Coronary artery (tissue), 2 donors: ENCODE data around the gene HOMER2.
"Not testable (repeated sequence)": the region's sequence is repeated elsewhere in the genome, so short reads cannot be mapped to it uniquely, and the experiment has no call there.

Experiments
- DNase-seq: peaks from one replicate; pipeline ENCODE4 v3.0.0-alpha.2; 2017; ENCODE audit warnings: low spot score
- H3K27ac ChIP-seq, 2 donors: fragments of 200-600 bp; sonication (generic); one replicate each; pipeline ENCODE4 v1.5.1; 2016 to 2019
- H3K4me3 ChIP-seq: fragments of 200-600 bp; sonication (generic); 2 replicates; pipeline ENCODE4 v1.5.1; 2016; ENCODE audit warnings: mild to moderate bottlenecking, moderate library complexity
- TF ChIP-seq, protein P1 (sequence below): fragments of 200-600 bp; sonication (generic); IDR thresholded peaks from one replicate; pipeline ENCODE4 v1.5.1; 2019; ENCODE audit warnings: antibody characterized with exemption

HOMER2 gene

DNA sequence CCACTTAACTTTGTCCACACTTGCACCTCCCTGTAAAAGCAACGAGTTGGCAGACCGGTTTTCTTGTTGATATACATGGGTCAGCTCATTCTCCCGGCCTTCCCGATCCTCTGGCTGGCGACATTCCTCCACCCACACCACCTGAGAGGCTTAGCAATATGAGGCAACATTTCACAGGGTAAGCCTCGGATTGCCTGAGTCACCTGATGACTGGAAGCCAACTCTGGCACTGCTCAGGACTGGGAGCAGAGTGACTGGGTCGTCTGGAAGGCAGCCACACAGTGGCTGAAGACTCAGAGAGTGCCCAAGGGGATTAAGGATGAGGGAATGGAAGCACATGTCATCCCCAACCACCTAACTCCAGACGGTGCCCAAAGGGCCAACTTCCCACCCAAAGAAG lies 9.8 kb downstream of the HOMER2 start:
- no peak for DNase-seq
- TF ChIP-seq, protein P1, sequence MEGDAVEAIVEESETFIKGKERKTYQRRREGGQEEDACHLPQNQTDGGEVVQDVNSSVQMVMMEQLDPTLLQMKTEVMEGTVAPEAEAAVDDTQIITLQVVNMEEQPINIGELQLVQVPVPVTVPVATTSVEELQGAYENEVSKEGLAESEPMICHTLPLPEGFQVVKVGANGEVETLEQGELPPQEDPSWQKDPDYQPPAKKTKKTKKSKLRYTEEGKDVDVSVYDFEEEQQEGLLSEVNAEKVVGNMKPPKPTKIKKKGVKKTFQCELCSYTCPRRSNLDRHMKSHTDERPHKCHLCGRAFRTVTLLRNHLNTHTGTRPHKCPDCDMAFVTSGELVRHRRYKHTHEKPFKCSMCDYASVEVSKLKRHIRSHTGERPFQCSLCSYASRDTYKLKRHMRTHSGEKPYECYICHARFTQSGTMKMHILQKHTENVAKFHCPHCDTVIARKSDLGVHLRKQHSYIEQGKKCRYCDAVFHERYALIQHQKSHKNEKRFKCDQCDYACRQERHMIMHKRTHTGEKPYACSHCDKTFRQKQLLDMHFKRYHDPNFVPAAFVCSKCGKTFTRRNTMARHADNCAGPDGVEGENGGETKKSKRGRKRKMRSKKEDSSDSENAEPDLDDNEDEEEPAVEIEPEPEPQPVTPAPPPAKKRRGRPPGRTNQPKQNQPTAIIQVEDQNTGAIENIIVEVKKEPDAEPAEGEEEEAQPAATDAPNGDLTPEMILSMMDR = no peak
- no peak overlapping the region for H3K27ac ChIP-seq
- H3K4me3 ChIP-seq = no peak overlapping the region

DNA sequence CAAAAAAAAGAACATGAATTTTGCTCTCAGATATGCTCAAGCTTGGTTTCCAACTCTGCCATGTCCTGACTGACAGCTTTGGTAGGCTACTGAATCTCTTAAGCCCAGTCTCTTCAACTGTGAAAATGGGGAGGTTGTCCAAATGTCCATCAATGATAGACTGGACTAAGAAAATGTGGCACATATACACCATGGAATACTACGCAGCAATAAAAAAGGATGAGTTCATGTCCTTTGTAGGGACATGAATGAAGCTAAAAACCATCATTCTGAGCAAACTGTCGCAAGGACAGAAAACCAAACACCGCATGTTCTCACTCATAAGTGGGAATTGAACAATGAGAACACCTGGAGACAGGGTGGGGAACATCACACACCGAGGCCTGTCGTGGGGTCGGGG lies 12.8 kb downstream of the HOMER2 start:
- not testable (repeated sequence) for DNase-seq, H3K27ac ChIP-seq, H3K4me3 ChIP-seq

DNA sequence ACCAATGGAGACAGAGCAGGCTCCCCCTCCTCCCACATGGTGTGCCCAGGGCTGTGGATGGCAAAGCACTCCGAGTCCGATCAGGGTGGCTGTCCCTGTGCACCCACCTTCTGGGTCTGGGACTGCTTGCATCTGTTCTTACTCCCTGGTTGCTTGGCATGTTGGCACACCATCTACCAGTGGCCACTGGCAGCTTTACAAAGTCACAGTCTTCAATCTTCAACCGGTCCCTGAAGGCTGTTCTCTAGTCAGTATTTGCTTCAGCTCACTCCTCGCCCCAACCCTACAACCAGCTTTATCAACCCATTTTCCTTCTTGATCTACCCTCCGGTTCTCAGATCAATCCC lies 14.8 kb downstream of the HOMER2 start:
- TF ChIP-seq, protein P1 = no peak
- no peak for DNase-seq
- H3K27ac ChIP-seq = no peak overlapping the region
- no peak overlapping the region for H3K4me3 ChIP-seq

DNA sequence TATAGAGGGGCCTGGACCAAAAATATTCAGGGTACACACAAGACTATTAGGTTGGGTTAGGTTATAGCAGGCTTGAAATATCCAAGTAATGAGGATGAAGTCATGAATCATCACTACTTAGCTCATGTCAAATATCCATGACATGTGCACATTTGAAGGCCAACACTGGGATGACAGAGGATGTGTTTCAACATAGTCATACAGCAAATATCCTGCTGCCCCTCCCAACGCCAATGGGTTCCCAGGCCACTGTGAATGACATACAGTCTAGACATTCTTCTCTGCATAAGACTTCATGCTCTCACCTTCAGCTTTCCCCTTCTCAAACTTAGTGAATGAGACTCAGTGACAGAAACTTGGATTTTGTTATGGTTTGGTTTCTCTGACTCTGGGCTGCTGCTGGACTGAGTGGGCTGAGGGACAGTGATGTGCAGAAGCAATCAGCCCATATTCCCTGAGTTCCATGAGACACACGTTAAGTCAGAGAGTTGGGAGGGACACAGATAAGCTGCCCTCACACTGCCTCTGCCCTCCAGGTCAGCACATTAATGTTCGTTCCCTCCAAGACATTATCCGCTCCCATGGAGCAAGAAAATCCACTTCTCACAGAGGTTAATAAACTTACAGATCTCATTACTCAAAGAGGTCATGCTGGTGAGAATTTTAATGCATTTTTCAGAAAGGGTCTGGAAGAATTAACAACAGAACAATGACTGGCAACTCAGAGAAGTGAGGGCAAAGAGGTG lies 15.4 kb downstream of the HOMER2 start:
- Histone ChIP-seq H3K4me3 (no peak overlapping the region), H3K27ac (no peak overlapping the region)
- no peak for DNase-seq
- TF ChIP-seq, protein P1 = no peak

DNA sequence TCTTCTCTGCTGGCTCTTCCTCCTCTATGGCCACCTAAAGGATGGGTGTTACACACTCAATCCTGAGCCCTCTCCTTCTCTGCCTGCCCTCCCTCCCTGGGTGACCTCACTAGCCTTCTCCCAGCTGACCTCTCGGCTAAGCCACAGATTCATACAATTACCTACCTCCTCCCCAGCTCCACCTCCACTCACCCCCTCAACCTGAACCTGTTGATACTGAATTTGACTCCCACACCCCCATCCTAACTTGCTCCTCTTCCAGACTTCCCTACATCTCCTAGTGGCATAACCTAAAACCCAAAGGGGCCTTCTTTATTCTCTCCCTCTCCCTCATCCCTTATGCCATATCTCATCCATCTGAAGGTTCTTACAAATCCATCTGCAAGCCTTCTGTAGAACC lies 17.1 kb downstream of the HOMER2 start:
- no peak overlapping the region for H3K27ac ChIP-seq
- TF ChIP-seq, protein P1 = no peak
- no peak for DNase-seq
- no peak overlapping the region for H3K4me3 ChIP-seq

DNA sequence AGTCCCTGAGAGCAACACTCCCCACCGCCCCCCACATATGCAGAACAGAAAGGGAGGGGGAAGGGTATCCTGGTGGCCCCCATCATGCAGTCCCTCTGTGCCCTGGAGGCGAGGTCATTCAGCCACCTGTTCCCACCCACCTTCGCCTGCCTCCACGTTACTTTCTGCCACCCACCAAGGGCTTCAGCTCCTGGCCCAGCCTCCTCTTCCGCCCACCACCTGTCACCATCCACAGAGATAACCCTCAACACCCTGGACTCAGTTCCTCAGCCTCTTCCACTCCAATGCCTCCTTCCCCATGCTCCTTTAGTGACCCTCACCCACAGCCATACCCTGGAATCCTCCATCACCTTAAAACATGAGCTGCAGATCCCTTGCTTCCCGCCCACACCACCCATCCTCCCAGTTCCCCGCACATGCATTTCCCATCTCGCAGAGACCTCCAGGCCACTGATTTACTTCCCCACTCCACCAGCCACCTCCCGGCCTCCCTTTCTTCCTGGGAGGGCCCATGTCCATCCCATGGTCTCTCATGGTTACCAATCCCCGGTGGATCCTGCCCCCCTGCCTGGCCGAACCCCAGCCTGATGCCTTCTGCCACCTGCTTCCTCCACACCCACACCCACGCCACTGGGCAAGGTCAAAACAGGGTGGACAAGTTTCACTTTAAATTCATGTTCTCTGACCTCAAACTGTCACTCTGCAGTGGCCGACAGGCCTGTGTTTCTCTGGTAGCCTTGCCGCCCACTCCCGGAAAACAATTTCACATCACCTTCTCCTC lies 18.2 kb downstream of the HOMER2 start:
- Histone ChIP-seq H3K4me3 (no peak overlapping the region), H3K27ac (no peak overlapping the region)
- TF ChIP-seq, protein P1 = no peak

DNA sequence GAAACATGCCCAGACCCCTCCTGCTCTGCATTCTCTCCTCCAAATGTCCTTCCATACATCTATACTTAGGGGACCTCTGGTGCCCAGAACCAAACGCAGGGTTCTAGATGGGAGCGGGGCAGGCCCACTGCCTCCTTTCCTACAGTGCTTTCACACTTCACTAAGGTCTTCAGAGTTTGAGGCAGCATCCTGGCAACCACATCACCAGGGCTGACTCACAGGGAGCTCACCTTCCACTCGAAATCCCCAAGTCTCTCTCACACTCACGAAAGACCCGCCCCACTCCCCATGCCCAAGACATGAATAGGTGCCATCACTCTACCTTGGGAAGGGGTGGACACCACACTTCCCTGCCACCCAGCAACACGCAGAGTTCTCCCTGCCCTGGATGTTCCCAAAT lies 18.9 kb downstream of the HOMER2 start:
- TF ChIP-seq, protein P1 = no peak
- no peak overlapping the region for H3K4me3 ChIP-seq
- no peak overlapping the region for H3K27ac ChIP-seq
- DNase-seq = no peak

More for the DNA sequence above, 18.2 kb downstream of the HOMER2 start:
- DNase-seq = no peak
